GM18870 (cell line): ENCODE results near the gene ZNF630.
A peak's percentile ranks its signal among the peaks of the same experiment; 100 is the strongest.
"Not testable (repeated sequence)": the region's sequence is repeated elsewhere in the genome, so short reads cannot be mapped to it uniquely, and the experiment has no call there.

Experiments
- ATAC-seq: cut with Tn5 transposase; IDR thresholded peaks from one replicate; pipeline ENCODE4 v1.9.1; 2021; ENCODE audit warnings: moderate library complexity; ENCODE audit not compliant: unreplicated experiment

The ZNF630 gene

DNA sequence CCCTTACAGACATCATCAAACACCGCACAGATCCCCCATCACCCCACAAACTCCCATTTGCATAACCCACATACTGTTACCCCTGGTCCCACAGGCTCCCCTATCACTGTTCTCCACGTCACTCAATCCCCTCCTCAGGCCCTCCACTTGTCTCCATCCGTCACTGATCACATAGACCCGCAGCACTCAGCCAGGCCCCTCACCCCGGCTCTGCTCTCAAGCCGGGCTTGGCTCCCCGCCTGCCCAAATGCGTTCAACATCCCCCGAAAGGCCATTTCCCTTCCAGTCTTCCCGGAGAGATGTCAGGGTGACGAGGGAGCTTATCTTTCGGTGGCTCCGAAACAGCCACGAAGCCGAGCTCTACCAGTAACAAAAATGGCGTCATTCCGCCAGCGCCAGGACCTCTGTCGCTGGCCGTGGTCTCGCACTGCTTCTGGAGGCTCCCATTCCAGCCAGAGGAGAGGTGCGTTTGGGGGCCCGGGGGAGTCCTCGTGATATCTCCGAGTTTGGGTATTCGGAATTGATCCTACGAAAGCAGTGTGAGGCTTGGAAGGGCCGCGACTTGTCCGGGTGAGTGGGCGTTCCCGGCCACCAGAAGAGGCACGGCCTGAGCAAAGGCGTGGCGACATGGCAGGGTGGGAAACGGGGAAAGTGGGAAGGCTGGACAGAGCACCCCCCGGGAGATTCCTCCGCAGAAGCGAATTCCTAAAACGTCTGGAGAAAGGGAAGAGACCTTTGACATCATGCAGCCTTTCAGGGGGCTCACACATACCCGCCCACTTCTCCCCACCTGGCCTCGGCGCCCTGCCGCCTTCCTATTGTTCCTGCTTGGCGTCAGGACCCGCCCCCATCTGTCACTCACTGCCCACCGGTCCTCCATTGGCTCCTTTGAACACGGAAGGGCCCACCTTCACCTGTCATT is at the start of gene ZNF630:
TSS of gene ZNF630 (minus strand) at position 577 of the 922 bp plus-strand sequence. CDS start 4,754 bp downstream, outside the sequence.
- peak; percentile 54 for ATAC-seq

DNA sequence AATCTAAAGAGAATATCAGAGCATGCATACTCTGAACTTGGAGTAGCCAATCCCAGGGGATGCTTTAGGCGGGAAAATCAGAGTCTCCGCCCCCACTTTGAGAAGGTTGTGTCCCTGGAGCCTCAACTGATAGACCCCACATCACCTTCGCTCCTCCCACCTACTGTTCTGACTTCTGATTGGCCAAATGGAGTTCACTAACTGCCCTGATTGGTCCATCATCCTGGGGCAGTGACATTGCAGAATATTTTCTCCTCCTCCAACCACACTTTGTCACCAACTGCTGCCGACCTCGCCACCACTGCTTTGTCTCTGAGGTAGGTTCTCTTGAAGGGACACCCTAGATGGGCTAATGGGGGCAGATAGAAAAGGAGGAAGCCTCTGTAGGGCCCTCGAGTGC is 36.3 kb upstream of the ZNF630 start:
- no peak for ATAC-seq

DNA sequence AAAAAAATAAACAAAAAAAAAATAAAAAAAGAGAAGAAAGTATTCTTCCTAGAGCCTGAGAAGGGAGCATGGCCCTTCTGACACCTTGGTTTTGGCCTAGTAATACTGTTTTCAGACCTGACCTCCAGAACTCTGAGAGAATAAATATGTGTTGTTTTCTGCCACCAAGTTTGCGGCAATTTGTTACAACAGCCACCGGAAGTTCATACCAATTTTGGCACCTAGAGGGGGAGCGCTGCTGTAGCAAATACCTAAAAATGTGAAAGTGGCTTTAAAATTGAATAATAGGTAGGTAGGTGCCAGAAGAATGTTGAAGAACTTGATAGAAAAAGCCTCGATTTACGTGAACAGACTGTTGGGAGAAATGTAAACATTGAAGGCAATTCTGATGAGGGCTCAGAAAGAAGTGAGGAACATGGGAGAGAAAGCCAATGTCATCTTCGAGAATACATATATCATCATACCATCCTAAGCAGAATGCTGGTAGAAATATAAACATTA is 31.5 kb upstream of the ZNF630 start:
- ATAC-seq: no peak

DNA sequence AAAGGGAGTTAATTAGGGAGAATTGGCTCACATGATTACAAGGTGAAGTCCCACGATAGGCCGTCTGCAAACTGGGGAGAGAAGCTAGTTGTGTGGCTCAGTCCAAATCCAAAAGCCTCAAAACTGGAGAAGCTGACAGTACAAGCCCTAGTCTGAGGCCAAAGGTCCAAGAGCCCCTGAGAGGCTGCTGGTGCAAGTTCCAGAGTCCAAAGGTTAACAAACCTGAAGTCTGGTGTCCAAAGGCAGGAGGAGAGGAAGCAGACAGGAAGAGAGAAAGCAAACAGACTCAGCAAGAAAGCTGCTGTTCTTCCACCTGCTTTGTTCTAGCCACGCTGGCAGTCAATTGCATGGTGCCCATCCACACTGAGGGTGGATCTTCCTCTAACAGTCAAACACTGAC is 30.0 kb upstream of the ZNF630 start:
- no peak for ATAC-seq

GRCh38 chrX:48092558-48092957 is 21.1 kb upstream of the ZNF630 start:
- not testable (repeated sequence) for ATAC-seq

DNA sequence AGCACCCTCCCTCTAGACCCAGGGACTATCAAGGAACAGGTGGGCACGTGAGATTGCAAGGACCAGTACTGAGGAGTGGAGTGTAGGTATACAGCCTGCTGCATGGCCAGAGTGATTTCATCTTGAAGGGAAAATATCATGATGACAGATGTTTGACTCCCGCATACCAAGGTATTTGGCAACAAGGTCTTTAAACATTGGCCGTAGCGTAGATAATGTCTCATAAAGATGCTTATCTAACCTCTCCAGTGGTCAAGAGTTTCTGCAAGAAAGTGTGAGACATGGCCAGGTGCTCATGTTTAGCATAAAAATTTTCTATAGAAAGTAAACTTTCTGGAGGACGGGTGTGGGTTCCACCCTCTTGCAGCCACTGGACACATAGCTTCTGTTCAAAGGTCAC is 18.7 kb upstream of the ZNF630 start:
- no peak for ATAC-seq

GRCh38 chrX:48086082-48086481 is 14.6 kb upstream of the ZNF630 start:
- no peak for ATAC-seq

DNA sequence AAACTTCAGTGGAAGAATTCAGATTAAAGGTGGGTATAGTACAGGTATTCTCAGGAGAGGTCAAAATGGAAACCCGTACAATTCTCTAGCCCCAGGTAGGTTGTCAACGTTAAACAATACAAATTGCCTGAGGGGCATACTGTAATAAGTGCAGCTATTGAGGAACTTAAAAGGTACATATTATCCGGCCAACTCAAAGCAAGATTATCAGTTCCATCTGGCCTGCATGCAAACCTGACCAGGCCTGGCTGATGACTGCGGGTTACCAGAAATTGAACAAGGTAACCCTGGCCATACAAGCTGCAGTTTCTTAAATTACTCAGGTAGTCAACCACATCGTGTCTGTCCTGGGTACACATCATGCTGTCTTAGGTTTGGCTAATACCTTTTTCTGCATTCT is 12.3 kb upstream of the ZNF630 start:
- ATAC-seq: no peak

DNA sequence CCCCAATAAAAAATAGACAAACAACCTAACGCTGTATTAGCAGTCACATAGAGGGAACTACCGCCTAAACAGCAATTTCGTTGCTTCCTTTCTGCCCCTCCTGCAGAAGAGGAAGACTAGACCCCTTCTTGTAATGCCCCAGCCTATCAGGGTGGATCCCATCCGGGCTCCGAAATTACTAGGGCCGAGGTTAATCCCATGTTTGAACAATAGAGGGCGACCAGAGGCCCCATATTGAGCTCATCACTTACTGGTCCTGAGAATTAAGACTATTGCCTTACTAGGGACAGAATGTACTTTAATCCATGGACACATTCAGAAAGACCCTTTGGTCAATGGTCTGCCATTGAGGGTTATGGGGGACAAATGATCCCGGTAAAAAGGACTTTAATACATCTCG is 11.8 kb upstream of the ZNF630 start:
- no peak for ATAC-seq

- ATAC-seq: no peak
These were observed 4.9 kb upstream of the ZNF630 start for GRCh38 chrX:48076343-48076742.

DNA sequence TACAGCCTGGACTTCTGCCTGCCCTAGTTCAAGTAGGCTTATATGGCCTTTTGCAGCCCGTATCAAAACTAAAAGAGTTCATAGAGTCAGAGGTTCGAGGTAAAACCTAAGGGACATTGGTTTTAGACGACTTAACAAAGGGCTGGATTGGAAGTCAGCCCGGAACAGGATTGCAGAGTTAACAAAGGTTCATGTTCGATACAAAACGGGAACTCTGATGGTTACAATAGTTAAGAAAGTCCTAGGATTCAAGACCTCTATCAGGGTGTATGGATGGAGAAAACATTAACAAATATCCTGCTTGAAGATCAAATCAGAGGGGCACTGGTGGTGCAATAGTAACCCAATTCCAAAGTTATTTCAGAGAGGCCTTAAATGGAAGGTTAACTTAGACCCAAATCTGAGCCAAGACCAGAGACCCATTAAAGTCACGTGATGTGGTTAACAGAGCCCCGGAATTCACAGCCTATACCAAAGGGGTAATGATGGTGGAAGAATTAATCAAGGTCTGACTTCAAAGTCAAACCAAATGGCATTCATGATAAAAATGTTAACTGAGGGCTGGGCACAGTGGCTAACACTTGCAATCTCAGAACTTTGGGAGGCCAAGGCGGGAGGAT is 656 bp upstream of the ZNF630 start:
- no peak for ATAC-seq

DNA sequence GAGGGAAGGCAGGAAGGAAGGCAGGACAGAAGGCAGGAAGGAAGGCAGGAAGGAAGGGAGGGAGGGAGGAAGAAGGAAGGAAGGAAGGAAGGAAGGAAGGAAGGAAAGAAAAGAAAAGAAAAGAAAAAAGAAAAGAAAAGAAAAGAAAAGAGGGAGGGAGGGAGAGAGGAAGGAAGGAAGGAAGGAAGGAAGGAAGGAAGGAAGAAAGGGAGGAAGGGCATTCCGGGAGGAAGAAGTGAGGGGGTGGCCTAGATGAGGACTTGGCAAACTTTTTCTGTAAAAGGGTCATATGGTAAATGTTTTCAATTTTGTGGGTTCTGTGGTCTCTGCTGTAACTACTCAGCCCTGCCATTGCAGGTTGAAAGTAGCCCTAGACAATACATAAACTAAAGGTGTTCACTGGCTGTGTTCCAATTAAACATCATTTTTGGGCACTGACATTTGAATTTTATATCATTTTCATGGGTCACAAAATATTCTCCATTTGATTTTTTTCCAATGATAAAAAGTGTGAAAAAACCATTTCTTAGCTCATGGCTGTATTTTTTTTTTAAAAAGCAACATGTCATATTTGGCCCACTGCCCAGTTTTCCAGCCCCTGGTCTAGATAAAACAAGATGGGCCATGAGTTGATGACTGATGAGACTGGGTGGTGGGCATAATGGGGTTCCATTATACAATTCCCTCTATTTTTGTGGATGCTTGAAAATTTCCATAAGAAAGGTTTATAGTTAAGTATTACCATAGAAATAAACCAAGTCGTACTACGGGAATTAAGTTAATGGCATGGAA is 3.1 kb downstream of the ZNF630 start:
- no peak for ATAC-seq

GRCh38 chrX:48064261-48064660 is 7.2 kb downstream of the ZNF630 start:
- no peak for ATAC-seq

- ATAC-seq: no peak
These were observed 12.2 kb downstream of the ZNF630 start for GRCh38 chrX:48059296-48059639.

- ATAC-seq: no peak
These were observed 12.7 kb downstream of the ZNF630 start for GRCh38 chrX:48058621-48059295.

- ATAC-seq: no peak
These were observed 24.6 kb downstream of the ZNF630 start for GRCh38 chrX:48046846-48047245.

- no peak for ATAC-seq
These were observed 25.8 kb downstream of the ZNF630 start for GRCh38 chrX:48045410-48046311.

GRCh38 chrX:48043056-48043455 is 28.4 kb downstream of the ZNF630 start:
- ATAC-seq: no peak

GRCh38 chrX:48035891-48036290 is 35.5 kb downstream of the ZNF630 start:
- ATAC-seq: no peak

DNA sequence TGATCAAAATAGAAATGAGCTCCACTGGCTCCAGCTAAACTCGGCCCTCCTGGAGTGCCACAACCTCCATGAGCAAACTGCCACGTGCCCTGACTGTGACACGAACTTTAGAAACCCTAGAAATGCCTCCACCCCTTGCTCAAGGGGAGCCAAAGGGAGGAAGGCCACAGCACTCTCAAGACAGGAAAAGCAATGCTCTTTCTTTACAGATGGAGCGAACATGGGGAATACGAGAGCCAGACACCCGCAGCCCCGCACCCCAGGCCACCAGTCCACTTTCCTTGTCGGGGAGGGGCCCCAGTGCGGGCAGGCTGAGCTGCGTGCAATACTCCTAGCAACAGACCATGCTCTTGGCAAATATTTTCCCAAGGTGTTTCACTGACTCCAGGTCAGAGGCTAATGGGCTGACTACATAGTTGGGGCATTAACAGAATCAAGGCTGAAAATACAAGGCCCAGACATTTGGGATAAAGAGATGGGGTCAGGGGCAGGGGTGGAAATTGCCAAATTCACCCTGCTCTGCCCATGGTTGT is 40.7 kb downstream of the ZNF630 start:
- not testable (repeated sequence) for ATAC-seq
